ENCODE results near the gene CERK. TPM values are rescaled to one million over a fixed set of nuclear protein-coding genes. Genes with fewer than 3 reads are reported as not detected.

Gene CERK
- total and polyA plus RNA-seq, 9 of the 15 experiments (the other 6 are each of a cell fraction or from before 2014, with no cell fraction given), result 1.1 to 14.9 (median 8.7) TPM

DNA sequence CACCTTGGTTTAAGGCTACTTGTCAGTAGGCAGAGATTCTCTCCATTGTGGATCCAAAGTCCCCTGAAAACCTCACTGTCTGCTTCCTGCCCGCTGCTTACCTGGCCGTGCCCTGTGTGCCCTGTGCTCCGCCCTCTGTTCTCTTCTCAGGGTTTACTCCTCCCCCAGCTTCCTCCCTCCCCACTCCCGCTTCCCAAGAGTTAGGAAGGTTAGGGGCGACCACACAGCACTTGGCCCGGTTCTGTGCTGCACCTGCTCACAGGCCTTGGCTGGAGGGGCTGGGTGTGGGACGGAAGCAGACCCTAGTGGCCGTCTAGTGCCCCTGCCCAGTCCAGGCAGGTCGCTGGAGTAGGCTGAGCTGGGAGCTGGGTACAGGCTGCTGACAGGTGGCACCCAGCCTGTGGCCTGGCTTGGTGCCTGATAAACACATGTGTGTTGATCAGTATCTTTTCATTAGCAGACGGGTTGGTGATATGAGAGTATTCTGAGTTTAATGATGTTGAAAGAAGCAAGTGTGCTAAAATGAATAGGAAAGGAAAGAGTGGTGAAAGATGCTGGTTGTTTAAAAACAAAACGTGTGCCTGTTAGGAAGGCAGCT, 77.3 kb downstream of the CERK start:
- in situ Hi-C loops (cut with MboI), result no loop called here
- Histone ChIP-seq H3K9ac (ENCODE audit: insufficient read depth in 1 of 2, low read depth in 2 of 2, low read length in 2 of 2) (no peak overlapping the region), H3K27me3 (ENCODE audit: control insufficient read depth in 2 of 2, insufficient read depth in 2 of 2, low read length in 2 of 2) (no peaks in the 10 kb centered on the region), H3K4me1 (replicated peaks in 1 of 2; ENCODE audit: control insufficient read depth in 2 of 2, insufficient read depth in 2 of 2, low read length in 2 of 2) (peaks cover 0 to 47% of the 10 kb centered on the region in 2 experiments; a peak in 3 of 5 replicates), H3K9me3 (replicated peaks; ENCODE audit: control insufficient read depth, insufficient read depth, low read depth, low read length) (no peaks in the 10 kb centered on the region), H2AFZ (ENCODE audit: low read depth, low read length) (no peak overlapping the region), H4K20me1 (replicated peaks; ENCODE audit: control insufficient read depth, insufficient read depth, low read length) (no peaks in the 10 kb centered on the region), H3K4me3 (no peak overlapping the region), H3K27ac (ENCODE audit: extremely low read depth, low read depth, low read length) (no peak overlapping the region), H3K4me2 (ENCODE audit: insufficient read depth, low read length) (no peak overlapping the region), H3K79me2 (ENCODE audit: control insufficient read depth, insufficient read depth, low read length) (no peaks in the 10 kb centered on the region; the same call in 2 of the 3 replicates), H3K9me1 (ENCODE audit: control insufficient read depth, insufficient read depth, low read length) (no peaks in the 10 kb centered on the region), H3K36me3 (ENCODE audit: control insufficient read depth, insufficient read depth, low read length) (peaks cover 15% of the 10 kb centered on the region; the same call in 1 of the 3 replicates)
- POLR2A ChIA-PET, result no interaction called here
- 38% methylated on average over 2 of the region's 11 CpGs for WGBS (ENCODE audit: insufficient coverage, low coverage, missing lambda C conversion rate)
- no peak for DNase-seq (ENCODE audit: extremely low read depth in 1 of 4, low spot score in 3 of 4)
- intact Hi-C loops (cut with micrococcal nuclease), result no loop called here
- BruUV-seq (replicated peaks), result no TSS peak
- CTCF ChIA-PET (ENCODE audit: low intra/inter-chr PET ratio), result no interaction called here
- FAIRE-seq, result no peak
- no peak for TF ChIP-seq GTF2A2 (tag; IDR thresholded peaks at IDR 0.05)
- no peak for TF ChIP-seq DACH1 (IDR thresholded peaks at IDR 0.05; ENCODE audit: partially characterized antibody)
- TF ChIP-seq ZEB2 (IDR thresholded peaks at IDR 0.05), result no peak
- no peak for TF ChIP-seq GATAD2B (IDR thresholded peaks at IDR 0.05; ENCODE audit: borderline replicate concordance)
- TF ChIP-seq, protein P1, sequence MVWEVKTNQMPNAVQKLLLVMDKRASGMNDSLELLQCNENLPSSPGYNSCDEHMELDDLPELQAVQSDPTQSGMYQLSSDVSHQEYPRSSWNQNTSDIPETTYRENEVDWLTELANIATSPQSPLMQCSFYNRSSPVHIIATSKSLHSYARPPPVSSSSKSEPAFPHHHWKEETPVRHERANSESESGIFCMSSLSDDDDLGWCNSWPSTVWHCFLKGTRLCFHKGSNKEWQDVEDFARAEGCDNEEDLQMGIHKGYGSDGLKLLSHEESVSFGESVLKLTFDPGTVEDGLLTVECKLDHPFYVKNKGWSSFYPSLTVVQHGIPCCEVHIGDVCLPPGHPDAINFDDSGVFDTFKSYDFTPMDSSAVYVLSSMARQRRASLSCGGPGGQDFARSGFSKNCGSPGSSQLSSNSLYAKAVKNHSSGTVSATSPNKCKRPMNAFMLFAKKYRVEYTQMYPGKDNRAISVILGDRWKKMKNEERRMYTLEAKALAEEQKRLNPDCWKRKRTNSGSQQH (CRISPR knock-in tag; IDR thresholded peaks at IDR 0.05), result no peak
- no peak for ATAC-seq
